PC-3 (cell line): Measurements from ENCODE around the gene DGKI.

Source experiments
- CTCF ChIP-seq: fragments of 300-600 bp; sonication (generic); conservative IDR thresholded peaks from 2 replicates; pipeline ENCODE4 v1.5.1; 2017; ENCODE audit warnings: antibody characterized with exemption, low read depth, mild to moderate bottlenecking, low read length
- EZH2 ChIP-seq: fragments of 300-600 bp; sonication (generic); IDR thresholded peaks from one replicate; pipeline ENCODE4 v1.6.1; 2017; ENCODE audit warnings: antibody characterized with exemption, mild to moderate bottlenecking, low read length; ENCODE audit not compliant: unreplicated experiment
- EZH2phosphoT487 ChIP-seq: fragments of 300-600 bp; sonication (generic); IDR thresholded peaks from 2 replicates; pipeline ENCODE4 v1.6.1; 2018; ENCODE audit warnings: mild to moderate bottlenecking, antibody characterized with exemption, low read length, borderline replicate concordance

- TF ChIP-seq CTCF: no peak
- no peak for TF ChIP-seq EZH2
- TF ChIP-seq EZH2phosphoT487: no peak
These were observed 429.3 kb downstream of the DGKI start for GRCh38 chr7:137417464-137417863.
